T-helper 1 cell treated with Interleukin-12 subunit alpha and Interleukin-12 subunit beta and Interleukin-4 antibody, amounts not matched to agents 30 μg/mL and 1 μg/mL, for 36 hours (primary cell): Measurements from ENCODE around the gene TGDS.
"Not testable (repeated sequence)": the region's sequence is repeated elsewhere in the genome, so short reads cannot be mapped to it uniquely, and the experiment has no call there.

Source experiments
- H3K27ac Mint-ChIP-seq: one replicate; pipeline ENCODE4 v1.8.0; 2021; ENCODE audit warnings: mild to moderate bottlenecking, mixed read lengths
- H3K27me3 Mint-ChIP-seq: one replicate; pipeline ENCODE4 v1.8.0; 2021; ENCODE audit warnings: low read depth, mixed read lengths
- H3K36me3 Mint-ChIP-seq: one replicate; pipeline ENCODE4 v1.8.0; 2021; ENCODE audit warnings: low read depth, mixed read lengths
- H3K4me1 Mint-ChIP-seq: one replicate; pipeline ENCODE4 v1.8.0; 2021; ENCODE audit warnings: low read depth, mixed read lengths
- H3K4me3 Mint-ChIP-seq: one replicate; pipeline ENCODE4 v1.8.0; 2021; ENCODE audit warnings: mild to moderate bottlenecking, moderate library complexity, mixed read lengths
- H3K9me3 Mint-ChIP-seq: one replicate; pipeline ENCODE4 v1.8.0; 2021; ENCODE audit warnings: mixed read lengths

The TGDS gene

GRCh38 chr13:94550062-94550738, 45.8 kb downstream of the TGDS start:
- Mint-ChIP-seq H3K27me3 (peaks cover 24% of the 10 kb centered on the region), H3K36me3 (peaks cover 6% of the 10 kb centered on the region), H3K9me3 (peaks cover 4% of the 10 kb centered on the region), H3K4me3 (peak overlapping the region; percentile 90), H3K4me1 (peaks cover 26% of the 10 kb centered on the region), H3K27ac (peak overlapping the region; percentile 98)

DNA sequence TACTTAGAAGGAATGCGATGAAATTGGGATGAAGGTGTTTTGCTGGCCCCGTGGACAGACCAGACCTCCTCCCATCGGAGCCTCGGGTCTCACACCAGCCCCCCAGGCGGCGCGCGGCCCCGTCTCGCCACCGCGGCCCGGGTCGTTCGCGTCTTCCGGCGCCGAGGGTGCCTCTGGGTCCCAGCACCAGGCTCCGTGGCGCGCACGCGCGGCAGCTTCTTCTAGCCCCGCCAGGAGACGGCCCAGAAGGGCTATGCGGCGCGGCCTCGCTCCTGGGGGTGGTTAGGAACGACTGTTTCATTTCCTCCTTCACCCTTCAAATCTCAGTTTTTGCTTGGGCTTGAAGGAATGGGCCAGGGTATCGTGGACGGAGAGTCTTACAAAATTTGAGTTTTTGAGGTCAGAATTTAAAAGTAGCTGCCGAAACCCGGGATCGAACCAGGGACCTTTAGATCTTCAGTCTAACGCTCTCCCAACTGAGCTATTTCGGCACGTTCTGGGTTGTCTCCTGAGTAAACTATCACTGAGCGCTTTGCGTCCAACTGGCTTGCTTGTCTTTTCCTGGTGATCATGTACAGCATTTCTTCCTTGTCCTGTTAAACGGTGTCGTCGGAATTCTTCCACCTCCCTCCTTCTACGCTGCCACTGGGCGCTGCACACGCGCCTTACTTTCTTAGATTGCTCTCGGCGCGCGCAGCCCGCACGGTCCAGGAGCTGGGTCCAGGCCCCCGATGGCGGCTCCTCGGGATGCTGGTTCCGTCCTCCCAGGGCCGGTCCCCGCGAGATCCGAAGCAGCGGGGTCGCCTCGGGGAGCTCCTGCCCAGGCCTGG, 46.5 kb downstream of the TGDS start:
- Mint-ChIP-seq H3K4me3 (peak overlapping the region; percentile 90), H3K27me3 (peaks cover 24% of the 10 kb centered on the region), H3K4me1 (peaks cover 26% of the 10 kb centered on the region), H3K27ac (peak overlapping the region; percentile 98), H3K36me3 (peaks cover 6% of the 10 kb centered on the region), H3K9me3 (peaks cover 4% of the 10 kb centered on the region)

- H3K9me3 Mint-ChIP-seq, result peaks cover 4% of the 10 kb centered on the region
- peaks cover 7% of the 10 kb centered on the region for H3K36me3 Mint-ChIP-seq
- H3K4me1 Mint-ChIP-seq, result peaks cover 26% of the 10 kb centered on the region
- H3K27me3 Mint-ChIP-seq, result peaks cover 24% of the 10 kb centered on the region
- H3K27ac Mint-ChIP-seq, result peak overlapping the region; percentile 98
- H3K4me3 Mint-ChIP-seq, result peak overlapping the region; percentile 90
These were observed 47.1 kb downstream of the TGDS start for GRCh38 chr13:94548821-94549231.

DNA sequence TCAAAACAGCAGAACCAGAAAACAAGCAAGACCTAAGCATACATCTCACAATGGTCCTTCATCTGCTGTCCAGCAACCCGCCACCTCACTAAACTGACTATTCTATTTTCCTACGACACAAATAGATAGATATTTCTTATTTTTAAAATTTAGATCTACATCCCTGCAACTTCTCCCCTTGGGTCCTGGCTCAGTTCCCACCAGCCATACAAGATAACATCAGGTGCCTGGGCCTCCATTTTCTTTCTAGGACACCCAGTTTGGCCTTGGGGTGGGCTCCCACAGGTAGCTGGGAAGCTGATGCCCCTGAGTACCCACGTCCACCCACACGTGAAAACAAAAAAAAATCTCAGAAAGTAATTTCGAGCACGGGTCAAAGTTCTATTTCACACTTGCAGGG, 47.6 kb downstream of the TGDS start:
- peaks cover 7% of the 10 kb centered on the region for H3K36me3 Mint-ChIP-seq
- H3K4me3 Mint-ChIP-seq, result peak overlapping the region; percentile 90
- peaks cover 22% of the 10 kb centered on the region for H3K27me3 Mint-ChIP-seq
- peak overlapping the region; percentile 98 for H3K27ac Mint-ChIP-seq
- H3K4me1 Mint-ChIP-seq, result peaks cover 26% of the 10 kb centered on the region
- H3K9me3 Mint-ChIP-seq, result peaks cover 4% of the 10 kb centered on the region

- H3K4me3 Mint-ChIP-seq, result no peak overlapping the region
- H3K9me3 Mint-ChIP-seq, result peaks cover 4% of the 10 kb centered on the region
- no peak overlapping the region for H3K27ac Mint-ChIP-seq
- peaks cover 7% of the 10 kb centered on the region for H3K36me3 Mint-ChIP-seq
- H3K4me1 Mint-ChIP-seq, result peaks cover 29% of the 10 kb centered on the region
- H3K27me3 Mint-ChIP-seq, result peaks cover 13% of the 10 kb centered on the region
These were observed 49.7 kb downstream of the TGDS start for GRCh38 chr13:94546061-94546839.

DNA sequence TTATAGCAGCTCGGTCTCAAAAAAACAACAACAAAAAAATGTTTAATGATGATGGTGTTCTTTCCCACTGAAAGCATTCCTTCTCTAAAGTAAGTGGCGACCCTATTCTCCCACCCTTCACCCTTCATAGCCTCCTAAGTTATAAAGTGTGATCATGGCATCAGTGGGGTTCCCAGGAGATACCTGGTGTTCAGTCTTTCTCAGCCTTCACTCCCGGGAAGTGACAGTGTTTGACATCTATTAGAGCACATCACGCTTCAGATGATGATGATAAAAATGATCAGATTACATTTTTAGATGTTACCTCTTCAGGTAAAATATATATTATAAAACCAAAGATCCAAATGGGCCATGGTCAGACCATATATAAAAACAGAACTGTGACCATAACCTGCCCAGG, 51.0 kb downstream of the TGDS start:
- H3K9me3 Mint-ChIP-seq, result peaks cover 4% of the 10 kb centered on the region
- no peak overlapping the region for H3K27ac Mint-ChIP-seq
- peaks cover 7% of the 10 kb centered on the region for H3K36me3 Mint-ChIP-seq
- no peak overlapping the region for H3K4me3 Mint-ChIP-seq
- peaks cover 23% of the 10 kb centered on the region for H3K4me1 Mint-ChIP-seq
- H3K27me3 Mint-ChIP-seq, result peaks cover 15% of the 10 kb centered on the region

DNA sequence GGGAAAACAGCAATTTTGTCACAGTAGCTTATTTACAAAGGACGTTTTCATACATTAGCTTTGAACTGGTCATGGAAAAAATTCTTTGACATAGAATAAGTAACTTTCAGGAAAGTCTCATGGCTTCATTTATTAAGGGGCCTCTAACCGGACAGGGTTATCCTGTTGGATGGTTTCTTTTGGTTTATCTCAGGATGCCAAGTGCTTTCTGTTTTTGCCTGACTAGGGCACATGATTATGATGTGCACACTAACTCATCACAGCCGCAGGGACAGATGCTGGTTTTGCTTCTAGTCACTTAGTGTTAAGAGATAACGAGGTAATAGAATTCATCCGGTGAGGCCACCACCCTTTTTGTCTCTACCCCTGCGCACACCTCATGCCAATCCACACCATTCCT, 53.0 kb downstream of the TGDS start:
- no peak overlapping the region for H3K4me3 Mint-ChIP-seq
- H3K27ac Mint-ChIP-seq, result no peak overlapping the region
- peaks cover 2% of the 10 kb centered on the region for H3K36me3 Mint-ChIP-seq
- peaks cover 21% of the 10 kb centered on the region for H3K27me3 Mint-ChIP-seq
- peaks cover 8% of the 10 kb centered on the region for H3K4me1 Mint-ChIP-seq
- H3K9me3 Mint-ChIP-seq, result peaks cover 4% of the 10 kb centered on the region

DNA sequence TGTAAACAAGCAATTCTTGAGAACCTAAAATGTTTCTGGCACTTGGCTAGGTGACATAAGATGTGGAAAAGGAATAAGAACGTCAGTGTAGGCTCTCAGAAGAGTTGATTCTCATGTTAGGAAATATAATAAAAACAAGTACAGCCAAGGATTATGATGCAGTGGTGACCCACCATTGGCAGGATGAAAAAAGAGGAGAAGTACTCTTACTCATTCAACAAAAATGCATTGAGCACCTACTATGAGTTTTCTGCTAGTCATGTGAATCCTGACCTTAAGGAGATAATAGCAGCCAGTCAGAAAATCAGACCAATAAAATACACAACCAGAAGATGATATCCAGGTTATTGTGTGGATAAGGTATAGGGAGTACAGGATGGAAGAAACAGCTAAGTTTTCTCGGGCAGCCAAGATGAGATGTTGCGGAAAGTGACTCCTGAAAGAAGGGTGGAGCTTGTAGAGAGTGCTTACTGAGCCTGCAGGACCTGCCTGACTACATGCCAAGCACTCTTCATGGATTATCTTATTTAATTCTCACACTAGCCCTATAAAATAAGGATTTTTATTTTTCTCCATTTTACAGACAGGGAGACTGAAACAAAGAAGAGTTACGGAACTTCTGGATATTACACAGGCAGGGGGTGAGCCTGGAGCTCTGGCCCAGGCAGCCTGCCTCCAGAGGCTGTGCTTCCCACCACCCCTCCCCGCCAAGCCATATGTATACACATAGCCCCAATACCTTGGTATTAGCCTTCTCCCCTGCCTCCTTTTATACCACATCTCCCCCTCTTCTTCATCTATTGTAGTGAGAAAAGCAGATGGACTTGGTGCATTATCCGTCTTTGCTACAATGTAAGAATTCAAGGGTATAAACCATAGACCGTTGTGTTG, 58.0 kb downstream of the TGDS start:
- Mint-ChIP-seq H3K9me3 (no peaks in the 10 kb centered on the region), H3K36me3 (peaks cover 2% of the 10 kb centered on the region), H3K27me3 (peaks cover 29% of the 10 kb centered on the region), H3K4me1 (peaks cover 7% of the 10 kb centered on the region), H3K4me3 (no peak overlapping the region), H3K27ac (no peak overlapping the region)

DNA sequence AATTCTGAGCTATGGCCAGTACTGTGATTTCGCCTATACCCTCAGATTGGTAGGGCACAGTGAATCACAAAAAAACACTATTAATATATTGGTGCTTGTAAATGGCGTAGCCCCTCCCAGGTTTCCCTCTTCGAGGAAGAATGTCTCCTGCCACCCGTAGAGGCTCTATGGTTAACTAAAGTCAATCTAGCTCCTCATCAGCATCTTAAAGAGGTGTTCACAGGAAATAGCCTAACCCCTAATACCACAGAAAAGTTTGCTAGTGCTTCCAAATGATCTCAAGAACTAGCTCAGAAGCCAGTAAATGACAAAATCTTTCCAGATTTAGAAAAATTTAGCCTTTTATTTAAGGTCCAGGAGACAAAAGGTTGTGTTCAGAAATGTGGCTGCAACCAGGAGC, 60.2 kb downstream of the TGDS start:
- no peak overlapping the region for H3K4me3 Mint-ChIP-seq
- H3K36me3 Mint-ChIP-seq, result peaks cover 4% of the 10 kb centered on the region
- H3K27ac Mint-ChIP-seq, result no peak overlapping the region
- peaks cover 26% of the 10 kb centered on the region for H3K27me3 Mint-ChIP-seq
- no peaks in the 10 kb centered on the region for H3K9me3 Mint-ChIP-seq
- H3K4me1 Mint-ChIP-seq, result peaks cover 7% of the 10 kb centered on the region

DNA sequence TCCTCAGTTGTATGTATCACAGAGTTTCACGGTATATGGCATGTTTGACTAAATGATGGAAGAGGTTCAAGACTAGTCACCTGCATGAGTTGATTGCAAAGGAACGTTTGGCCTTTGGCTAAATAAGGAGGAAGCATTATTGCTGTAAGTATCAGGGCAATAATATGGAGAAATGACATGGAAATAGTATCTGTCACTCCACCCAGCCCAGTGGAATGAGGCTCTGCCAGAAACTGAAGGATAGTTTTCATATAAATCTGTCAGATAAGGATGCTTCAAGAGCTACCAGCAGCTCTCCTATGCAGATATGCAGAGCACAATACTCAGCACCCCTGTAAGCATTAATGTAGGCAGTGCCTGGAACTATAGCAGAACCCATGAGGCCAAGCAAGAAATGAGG, 60.7 kb downstream of the TGDS start:
- H3K36me3 Mint-ChIP-seq, result peaks cover 4% of the 10 kb centered on the region
- H3K27me3 Mint-ChIP-seq, result peaks cover 21% of the 10 kb centered on the region
- no peak overlapping the region for H3K27ac Mint-ChIP-seq
- peaks cover 7% of the 10 kb centered on the region for H3K4me1 Mint-ChIP-seq
- no peaks in the 10 kb centered on the region for H3K9me3 Mint-ChIP-seq
- no peak overlapping the region for H3K4me3 Mint-ChIP-seq

DNA sequence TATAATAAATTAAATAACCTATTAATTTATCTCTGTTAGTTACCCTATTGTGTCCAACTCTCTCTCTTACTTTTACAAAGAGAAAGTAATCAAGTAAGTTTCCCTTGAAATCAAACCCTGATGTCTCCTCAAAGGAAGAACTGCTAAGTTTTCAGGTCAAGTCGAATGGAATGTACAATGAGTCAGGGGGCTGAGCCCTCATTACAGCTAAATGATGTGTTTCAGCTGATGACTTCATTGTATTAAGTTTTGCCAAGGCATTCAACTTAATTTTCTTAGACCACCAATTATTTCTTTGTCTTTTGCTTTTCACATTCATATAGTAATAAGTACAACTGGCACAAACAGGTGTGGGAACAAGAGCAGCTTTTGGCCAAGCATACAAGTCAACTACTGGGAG, 61.8 kb downstream of the TGDS start:
- Mint-ChIP-seq H3K27ac (no peak overlapping the region), H3K9me3 (no peaks in the 10 kb centered on the region), H3K4me1 (peaks cover 7% of the 10 kb centered on the region), H3K4me3 (no peak overlapping the region), H3K27me3 (peaks cover 19% of the 10 kb centered on the region), H3K36me3 (peaks cover 4% of the 10 kb centered on the region)

- not testable (repeated sequence) for H3K27me3 Mint-ChIP-seq, H3K4me1 Mint-ChIP-seq, H3K36me3 Mint-ChIP-seq, H3K27ac Mint-ChIP-seq, H3K4me3 Mint-ChIP-seq, H3K9me3 Mint-ChIP-seq
These were observed 63.7 kb downstream of the TGDS start for GRCh38 chr13:94532278-94532677.

DNA sequence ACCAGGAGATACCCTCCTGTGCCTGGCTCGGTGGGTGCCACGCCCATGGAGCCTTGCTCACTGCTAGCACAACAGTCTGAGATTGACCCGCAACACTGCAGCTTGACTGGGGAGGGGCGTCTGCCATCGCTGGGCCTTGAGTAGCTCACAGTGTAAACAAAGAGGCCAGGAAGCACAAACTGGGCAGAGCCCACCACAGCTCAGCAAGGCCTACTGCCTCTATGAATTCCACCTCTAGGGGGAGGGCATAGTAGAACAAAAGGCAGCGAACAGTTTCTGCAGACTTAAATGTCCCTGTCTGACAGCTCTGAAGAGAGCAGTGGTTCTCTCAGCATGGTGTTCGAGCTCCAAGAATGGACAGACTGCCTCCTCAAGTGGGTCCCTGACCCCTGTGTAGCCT, 69.0 kb downstream of the TGDS start:
- H3K4me3 Mint-ChIP-seq, H3K36me3 Mint-ChIP-seq, H3K4me1 Mint-ChIP-seq, H3K27ac Mint-ChIP-seq, H3K9me3 Mint-ChIP-seq, H3K27me3 Mint-ChIP-seq: not testable (repeated sequence)

DNA sequence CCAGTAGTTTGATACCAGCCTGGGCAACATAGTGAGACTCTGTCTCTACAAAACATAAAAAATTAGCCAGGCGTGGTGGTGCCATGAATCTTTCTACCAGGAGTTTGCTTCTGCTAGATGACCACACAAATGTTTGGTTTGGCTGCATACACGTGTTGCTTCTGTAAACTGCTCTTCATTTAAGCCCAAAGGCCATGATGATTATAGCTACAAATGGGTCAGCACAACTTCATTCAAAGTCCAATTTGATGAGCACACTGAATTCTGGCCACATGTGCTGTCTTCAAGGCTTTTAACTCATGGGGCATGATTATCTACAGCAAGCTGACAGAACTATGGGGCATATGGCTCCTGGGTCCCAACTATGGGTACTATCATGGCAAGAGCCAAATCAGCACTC, 70.2 kb downstream of the TGDS start:
- Mint-ChIP-seq H3K27ac (no peak overlapping the region), H3K27me3 (peaks cover 4% of the 10 kb centered on the region), H3K36me3 (no peaks in the 10 kb centered on the region), H3K9me3 (no peaks in the 10 kb centered on the region), H3K4me3 (no peak overlapping the region), H3K4me1 (no peaks in the 10 kb centered on the region)
